C1 segment of cervical spinal cord (tissue), 14 donors: ENCODE measurements around the gene B4GALT4.
"Not testable (repeated sequence)": the region's sequence is repeated elsewhere in the genome, so short reads cannot be mapped to it uniquely, and the experiment has no call there.

Source experiments
- DNase-seq, 14 donors: peaks; one replicate each; lab custom pipeline; 2025; lab: John Stamatoyannopoulos, UW

B4GALT4 gene, protein sequence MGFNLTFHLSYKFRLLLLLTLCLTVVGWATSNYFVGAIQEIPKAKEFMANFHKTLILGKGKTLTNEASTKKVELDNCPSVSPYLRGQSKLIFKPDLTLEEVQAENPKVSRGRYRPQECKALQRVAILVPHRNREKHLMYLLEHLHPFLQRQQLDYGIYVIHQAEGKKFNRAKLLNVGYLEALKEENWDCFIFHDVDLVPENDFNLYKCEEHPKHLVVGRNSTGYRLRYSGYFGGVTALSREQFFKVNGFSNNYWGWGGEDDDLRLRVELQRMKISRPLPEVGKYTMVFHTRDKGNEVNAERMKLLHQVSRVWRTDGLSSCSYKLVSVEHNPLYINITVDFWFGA

DNA sequence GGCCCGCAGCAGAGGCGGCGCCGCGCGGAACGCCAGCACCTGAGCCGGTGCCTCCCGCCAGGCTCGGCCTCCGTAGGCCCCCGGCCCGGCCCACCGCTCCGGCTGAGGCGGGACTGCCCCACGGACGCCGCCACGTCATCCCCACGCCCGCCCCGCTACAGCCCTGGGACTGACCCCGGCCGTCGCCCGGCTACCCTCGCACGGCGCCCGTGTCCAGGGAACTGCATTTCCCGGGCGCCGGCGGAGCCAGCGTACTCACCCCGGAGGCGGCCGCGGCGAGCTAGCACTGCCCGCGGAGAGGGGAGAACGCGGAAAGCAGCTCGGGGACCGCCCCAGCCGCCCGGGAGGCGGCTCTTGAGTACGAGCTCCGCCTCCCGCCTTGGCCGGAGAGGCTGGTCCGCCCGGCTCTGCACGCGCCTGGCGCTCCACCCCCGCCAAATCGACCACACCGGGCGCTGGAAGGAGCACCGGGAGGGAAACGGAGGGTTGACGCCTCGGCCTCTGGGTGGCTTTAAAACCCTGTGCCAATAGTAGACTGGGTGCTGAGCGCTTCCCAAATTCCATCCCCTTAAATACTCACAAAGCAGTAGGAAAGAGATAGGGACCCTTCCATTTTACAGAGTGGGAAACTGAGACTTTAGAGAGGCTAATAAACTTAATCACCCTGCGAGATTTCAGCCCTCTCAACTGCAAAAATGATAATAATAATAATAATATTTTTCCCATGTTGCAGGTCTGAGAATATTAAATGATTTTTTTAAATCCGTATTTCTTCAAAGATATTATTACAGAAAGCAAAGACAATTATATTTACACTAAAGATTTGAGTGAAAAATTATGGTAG lies at the start of gene B4GALT4:
Gene B4GALT4 (minus strand): TSS at position 288 of the 844 bp plus-strand sequence. CDS start 10,779 bp downstream, outside the sequence.
- DNase-seq: peak in 13 of 14 donors; percentile 34 to 85 (median 73)

DNA sequence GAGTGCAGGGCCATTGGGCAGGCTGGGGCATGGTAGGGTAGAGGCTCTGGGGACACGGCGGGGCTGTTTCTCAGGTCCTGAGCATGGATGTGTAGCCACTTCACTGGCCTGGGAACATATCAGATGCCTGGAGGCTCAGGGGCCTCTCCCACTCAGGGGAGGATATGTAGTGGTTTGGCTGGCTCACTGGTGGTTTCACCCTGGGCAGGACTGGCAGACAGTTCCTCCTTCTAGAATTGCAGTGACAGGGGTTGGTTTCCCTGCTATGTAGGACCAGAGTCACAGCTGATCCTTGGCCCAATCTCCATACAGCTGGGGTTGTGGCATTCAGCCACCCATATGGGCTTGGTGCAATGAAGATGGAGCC lies 48.7 kb upstream of the B4GALT4 start:
- no peak for DNase-seq

DNA sequence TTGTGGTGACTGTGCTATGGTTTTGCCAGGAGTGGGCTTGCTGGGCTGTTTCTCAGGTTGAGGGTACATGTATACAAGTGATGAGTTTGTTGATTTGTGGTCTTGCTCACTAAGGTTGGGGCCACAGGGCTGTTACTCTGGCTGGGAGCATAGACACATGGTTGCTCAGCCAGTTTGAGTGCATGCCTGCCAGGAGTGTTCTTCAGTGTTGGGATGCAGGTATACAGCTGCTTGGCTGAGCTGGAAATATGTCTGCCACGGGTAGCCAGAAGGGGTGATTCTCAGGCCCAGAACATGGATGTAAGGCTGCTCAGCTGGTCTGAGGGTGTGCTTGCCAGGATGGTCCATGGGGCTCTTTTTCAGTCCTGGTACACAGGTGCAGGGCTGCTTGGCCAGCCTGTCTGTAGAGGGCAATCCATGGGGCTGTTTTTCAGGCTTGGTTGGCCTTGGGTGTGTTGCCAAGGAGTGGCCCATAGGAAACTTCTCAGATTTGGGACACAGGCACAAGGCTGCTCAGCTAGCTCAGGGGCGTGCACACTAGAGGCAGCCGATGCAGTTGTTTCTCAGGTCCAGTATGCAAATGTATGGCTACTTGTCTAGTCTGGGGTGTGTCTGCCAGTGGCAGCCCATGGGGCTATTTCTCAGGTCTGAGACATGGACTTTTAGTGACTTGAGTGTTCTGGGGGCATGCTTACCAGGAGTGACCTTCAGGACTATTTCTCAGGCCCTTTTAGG lies 48.2 kb upstream of the B4GALT4 start:
- DNase-seq: no peak

DNA sequence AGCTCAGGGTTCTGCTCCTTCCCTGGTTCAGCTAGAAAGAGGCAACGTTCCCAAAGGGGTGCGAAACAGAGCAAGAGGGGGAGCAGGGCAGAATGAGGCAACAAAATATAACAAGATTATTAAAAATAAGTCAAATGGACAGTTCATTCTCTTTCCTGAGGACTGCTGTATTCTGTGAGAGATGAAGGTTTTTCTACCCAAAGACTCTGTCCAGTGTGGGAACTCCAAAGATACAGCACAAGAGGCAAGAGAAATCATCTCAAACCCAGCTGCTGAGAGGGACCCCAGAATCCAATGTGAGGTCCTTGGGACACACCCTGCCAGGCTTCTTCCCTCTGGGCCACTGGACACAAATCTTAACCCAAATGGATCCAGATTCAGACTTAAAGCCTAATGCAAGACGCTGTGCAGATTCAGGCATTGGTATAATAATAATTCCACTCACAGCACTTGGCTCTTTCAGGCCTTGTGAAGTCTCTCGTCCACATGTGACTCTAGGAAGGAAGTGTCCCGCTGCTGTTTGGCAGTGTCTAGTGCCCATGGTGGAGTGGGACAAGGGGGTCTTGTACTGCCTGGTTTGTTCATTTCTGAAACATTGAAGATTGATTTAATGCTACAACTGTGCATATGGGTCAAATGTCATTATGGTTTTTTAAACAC lies 39.0 kb upstream of the B4GALT4 start:
- peak in 1 of 14 donors; percentile 17 for DNase-seq

DNA sequence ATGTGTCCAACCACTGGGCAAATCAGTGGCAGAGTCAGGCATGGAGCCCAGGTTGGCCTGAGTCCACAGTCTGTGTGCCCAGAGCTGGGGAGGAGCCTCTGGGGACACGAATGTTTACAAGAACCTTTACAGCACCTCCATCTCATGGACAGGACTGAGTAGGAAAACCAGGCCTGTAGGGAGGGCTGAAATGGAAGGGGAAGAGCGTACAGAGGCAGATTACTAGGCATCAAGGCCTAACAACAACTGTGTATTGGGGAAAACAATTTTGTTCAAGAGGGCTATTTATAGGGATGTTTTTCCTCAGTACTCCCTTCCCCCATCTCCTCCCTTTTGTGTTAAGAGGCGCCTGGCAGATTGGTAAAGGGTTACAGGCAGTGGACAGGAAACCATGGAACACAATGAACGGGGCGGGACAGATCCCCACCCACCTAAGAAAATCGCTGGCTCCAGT lies 38.5 kb upstream of the B4GALT4 start:
- DNase-seq: peak in 4 of 14 donors; percentile 17 to 49 (median 33)

DNA sequence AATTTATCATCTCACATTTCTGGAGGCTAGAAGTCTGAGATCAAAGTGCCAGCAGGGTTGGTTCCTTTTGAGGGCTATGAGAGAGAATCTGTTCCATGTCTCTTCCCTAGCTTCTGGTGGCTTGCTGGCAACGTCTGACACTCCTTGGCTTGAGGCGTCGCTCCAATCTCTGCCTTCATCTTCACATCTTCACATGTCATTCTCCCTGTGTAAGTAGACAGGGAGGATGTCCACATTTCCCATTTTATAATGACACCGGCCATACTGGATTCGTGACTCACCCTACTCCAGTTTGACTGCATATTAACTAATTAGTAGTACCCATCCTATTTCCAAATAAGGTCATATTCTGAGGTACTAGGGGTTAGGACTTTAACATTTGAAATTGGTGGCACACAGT lies 36.0 kb upstream of the B4GALT4 start:
- DNase-seq: no peak

DNA sequence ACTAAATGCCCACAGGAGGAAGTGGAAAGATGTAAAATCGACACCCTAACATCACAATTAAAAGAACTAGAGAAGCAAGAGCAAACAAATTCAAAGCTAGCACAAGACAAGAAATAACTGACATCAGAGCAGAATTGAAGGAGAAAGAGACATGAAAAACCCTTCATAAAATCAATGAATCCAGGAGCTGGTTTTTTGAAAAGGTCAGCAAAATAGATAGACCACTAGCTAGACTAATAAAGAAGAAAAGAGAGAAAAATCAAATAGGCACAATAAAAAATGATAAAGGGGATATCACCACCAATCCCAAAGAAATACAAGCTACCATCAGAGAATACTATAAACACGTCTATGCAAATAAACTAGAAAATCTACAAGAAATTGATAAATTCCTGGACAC lies 29.5 kb upstream of the B4GALT4 start:
- DNase-seq: not testable (repeated sequence)

DNA sequence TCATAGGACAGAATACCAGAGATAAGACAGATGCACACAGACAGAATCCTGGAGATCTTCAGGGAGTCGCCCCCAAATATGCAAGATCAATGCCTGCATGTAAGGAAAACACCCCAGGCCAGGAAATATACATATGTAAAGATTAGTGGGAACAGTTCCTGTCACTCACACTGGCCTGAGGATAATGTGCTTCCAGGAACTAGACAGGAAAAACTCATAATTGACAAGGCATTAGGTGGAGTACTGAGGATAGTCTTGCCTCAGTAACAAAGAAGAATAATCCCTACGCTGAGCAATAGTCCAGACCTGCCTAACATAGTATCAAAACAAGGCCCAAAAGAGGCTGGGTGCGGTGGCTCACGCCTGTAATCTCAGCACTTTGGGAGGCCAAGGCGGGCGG lies 20.4 kb upstream of the B4GALT4 start:
- no peak for DNase-seq

DNA sequence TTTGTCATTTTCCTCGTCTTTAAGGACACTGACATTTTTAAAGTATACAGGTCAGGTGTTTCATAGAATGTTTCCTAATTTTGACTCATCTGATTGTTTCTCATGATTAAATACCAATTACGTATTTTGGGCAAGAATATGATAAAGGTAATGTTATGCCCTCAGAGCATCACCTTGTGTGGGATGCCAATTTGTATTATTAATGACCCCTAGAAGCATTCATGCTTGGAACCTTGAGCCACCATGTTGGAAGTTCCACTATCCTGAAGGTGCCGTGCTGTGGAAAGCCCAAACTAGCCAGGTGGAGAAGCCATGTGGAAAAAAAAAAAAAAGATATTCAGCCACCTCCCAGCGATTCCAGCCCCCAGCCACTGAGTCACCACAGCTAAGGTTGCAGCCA lies 19.1 kb upstream of the B4GALT4 start:
- no peak for DNase-seq

DNA sequence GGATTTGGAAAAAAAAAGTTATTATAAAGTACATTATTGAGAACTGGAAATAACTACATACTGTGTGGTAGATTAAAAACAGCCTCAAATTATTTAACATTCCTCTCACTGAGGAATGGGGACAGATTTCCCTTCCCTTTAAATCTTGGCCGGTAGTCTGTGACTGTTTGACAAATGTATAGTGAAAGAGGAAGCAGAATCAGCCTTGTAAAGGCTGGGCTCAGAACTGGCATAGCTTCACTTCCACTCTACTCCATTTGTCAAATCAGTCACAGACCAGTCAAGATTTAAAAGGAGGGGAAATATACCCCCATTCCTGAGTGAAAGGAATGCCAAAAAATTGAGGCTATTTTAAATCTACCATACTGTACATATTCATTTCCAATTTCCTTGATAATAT lies 18.2 kb upstream of the B4GALT4 start:
- no peak for DNase-seq

DNA sequence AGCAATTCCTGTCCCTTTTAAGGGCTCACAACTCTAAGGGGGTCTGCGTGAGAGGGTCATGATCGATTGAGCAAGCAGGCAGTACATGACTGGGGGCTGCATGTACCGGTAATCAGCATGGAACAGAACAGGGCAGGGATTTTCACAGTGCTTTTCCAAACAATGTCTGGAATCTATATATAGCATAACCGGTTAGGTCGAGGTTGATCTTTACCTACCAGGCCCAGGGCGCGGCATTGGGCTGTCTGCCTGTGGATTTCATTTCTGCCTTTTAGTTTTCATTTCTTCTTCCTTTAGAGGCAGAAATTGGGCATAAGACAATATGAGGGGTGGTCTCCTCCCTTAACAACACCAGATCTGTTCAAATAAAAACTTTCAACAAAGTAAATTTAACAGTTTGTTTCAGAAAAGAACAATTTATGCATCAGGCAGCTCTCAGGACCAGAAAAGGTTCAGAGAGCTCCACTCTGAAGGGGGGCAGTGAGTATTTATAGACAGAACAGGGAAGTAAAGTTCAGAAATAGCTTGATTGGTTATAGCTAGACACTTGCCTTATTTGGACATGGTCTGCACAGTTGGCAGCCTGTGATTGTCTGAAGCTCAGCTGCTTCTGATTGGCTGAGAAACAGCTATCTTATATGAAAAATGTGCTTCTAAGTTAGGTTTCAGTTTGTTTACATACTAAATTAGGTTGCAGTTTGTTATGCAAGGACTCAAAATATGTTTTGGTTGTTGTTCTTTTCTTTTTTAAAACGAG lies 17.2 kb upstream of the B4GALT4 start:
- DNase-seq: no peak

DNA sequence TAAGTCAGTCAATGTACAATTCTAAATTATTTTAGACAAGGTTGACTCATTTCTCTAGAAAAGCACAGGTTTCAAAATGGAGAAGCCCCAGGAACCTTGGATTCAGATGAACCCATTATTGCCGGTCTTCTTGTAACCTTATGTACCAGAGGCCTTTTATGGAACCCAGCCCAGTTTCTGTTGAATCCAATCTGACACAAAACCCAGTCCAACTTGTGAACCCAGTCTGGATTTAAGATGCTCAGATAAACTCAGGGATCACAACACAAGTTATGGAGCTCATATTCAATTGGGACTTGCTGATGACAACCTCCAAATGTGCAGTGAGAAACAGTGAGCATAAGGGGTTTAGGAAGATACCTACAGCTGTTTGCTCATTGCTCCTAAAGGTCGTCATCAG lies 16.4 kb upstream of the B4GALT4 start:
- no peak for DNase-seq

DNA sequence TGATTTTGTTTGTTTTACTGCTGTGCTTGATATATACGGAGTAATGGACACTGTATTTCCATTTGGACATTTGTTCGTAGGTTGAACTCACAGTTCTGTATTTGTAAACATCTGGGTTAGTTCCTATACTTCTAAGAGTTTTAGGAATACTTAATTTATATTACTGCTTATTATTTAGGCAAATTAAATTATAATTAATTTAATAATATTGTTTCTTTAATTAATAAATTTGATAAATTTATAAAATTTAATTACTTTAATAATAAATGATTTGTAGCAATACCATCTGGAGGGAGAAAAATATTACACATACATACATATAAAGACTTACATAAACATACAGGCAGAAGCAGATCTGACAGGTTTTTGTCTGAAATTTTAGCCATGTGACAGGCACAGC lies 14.5 kb upstream of the B4GALT4 start:
- no peak for DNase-seq

DNA sequence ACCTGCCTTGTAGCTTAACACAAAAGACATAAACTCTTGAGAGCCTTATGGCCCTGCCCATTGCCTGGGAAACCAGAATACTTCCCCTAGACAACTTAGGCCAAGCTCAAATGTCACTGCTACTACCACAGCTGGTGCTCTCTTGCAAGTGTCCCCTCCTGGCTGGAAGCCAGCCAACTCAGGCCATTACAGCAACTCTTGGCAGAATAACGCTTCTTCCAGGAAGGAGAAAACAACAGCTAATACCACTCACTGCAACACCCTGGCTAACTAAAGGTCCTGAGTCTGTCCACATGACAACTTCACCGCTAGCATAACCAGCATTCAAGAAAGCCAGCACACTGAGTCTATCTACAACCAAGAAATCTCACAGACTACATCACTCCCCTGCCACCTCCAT lies 5.1 kb upstream of the B4GALT4 start:
- peak in 2 of 14 donors; percentile 6 to 28 for DNase-seq

DNA sequence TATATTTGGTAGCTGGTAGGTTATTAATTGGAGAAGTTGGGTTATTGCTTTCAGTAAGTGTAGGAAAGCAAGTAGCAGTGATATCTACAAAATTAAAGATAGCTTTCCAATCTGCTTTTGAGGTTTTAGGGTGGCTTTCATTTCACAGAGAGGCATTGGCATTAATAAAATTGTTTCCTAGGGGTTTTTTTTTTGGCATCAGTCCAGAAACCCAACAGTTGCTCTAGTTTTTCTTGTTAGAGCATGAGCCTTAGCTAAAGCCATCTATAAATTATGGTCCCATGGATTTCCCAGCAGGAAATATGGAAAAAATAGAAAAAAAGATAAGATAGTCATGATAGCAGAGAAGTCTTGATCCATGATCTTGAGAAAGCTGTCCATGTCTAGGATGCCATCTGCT lies 3.0 kb upstream of the B4GALT4 start:
- DNase-seq: no peak

DNA sequence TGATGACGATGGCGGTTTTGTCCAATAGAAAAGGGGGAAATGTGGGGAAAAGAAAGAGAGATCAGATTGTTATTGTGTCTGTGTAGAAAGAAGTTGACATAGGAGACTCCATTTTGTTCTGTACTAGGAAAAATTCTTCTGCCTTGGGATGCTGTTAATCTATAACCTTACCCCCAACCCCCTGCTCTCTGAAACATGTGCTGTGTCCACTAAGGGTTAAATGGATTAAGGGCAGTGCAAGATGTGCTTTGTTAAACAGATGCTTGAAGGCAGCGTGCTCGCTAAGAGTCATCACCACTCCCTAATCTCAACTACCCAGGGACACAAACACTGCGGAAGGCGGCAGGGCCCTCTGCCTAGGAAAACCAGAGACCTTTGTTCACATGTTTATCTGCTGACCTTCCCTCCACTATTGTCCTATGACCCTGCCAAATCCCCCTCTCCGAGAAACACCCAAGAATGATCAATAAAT lies 2.4 kb upstream of the B4GALT4 start:
- not testable (repeated sequence) for DNase-seq

DNA sequence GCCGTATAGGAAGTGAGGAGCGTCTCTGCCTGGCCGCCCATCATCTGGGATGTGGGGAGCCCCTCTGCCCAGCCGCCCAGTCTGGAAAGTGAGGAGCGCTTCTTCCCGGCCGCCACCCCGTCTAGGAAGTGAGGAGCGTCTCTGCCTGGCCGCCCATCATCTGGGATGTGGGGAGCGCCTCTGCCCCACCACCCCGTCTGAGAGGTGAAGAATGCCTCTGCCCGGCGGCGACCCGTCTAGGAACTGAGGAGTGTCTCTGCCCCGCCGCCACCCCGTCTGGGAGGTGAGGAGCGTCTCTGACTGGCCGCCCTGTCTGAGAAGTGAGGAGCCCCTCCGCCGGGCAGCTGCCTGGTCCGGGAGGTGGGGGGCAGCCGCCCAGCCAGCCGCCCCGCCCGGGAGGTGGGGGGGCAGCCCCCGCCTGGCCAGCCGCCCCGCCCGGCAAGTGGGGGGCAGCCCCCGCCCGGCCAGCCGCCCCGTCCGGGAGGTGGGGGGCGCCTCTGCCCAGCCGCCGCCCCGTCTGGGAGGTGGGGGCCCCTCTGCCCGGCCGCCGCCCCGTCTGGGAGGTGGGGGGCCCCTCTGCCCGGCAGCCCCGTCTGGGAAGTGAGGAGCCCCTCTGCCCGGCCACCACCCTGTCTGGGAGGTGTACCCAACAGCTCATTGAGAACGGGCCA lies 1.8 kb upstream of the B4GALT4 start:
- not testable (repeated sequence) for DNase-seq

DNA sequence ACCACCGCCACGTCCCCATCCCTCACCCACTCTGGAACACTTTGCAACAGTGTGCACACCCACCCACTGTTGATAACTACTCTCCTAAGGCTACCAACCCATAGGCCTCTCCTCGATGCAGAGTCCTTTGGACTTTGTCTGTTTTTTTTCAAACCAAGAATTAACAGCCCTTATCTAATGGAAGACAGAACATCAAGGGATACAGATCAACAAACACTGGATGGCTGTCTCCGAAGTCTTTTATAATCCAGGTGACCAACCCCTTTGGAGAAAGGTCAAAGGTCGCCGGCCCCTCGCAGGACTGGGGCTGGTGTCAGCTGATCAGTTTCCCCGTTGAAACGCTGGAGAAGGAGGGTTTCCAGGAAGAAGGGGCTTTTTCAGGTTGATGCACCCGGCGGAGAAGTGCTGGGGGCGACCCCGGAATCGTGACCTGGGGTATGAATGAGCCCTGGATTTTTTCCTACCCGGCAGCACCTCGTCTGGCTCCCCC lies 532 bp downstream of the B4GALT4 start:
- peak in 4 of 14 donors; percentile 42 to 79 (median 59) for DNase-seq

DNA sequence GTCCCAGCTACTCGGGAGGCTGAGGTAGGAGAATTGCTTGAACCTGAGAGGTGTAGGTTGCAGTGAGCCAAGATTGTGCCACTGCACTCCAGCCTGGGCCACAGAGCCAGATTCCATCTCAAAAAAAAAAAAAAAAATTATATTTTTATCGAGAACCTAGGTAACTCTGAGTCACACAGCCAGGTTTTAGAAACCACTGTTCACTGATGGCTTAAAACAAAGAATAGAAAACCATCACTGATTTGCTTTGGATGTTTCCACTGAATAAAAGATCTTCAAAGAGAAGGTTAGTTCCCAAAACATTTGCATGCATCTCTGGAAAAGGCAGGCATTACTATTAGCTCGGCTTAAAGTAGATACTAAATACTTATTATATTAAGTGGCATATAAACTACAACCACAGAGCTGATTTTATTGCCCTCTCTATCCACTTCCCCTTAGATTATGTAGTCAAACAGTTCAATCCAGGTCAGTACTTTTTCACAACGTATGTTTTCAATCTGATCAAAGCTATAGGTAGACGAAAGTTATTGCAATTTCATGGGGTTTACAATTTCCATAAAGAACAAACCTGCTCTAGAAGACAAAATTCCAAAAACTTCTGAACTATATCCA lies 1.4 kb downstream of the B4GALT4 start:
- DNase-seq: peak in 1 of 14 donors; percentile 6
